Measurements from ENCODE around the gene DNAAF8.

The DNAAF8 gene

DNA sequence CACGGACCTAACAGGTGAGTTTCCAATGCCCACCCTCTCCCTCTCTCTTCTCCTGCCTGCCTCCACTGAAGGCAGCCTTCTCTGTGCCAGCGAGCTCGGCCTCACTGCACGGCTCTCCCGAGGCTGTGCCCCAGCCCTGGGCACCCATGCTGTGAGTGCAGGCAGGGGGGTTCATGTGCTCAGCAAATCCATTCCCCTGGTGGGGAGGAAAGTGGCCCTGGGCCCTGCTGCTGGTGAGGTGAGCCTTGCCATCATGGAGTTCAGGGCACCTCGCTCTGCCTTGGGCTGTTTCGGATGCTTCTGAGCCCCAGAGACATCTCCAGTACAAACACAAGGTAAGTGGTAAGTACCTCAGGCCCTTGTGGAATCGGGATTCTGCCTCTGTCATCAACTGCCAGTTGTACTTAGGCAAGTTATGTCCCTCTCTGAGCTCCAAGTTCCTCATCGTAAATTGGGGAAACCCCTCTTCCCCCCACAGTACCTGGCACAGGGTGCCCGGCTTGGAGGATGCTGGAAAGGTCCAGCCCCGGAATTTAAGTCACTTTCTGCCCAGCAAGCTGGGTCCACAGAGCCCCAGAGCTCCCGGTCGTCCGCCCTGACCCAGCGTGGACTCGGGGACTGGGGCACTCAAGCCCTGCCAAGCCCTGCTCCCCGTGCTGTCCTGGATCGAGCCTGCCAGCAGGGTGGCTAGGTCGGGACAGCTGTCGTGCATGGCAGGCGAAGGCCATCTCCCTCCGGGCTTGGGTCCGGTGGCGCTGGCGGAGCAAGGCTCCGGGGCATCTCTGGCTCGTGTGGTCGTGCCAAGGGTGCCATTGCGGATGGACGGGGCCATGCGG lies 41.7 kb upstream of the DNAAF8 start:
- TF ChIP-seq TAF1 (IDR thresholded peaks at IDR 0.05; ENCODE audit: borderline replicate concordance, insufficient read depth, low read length) (no peak), SIN3A (IDR thresholded peaks at IDR 0.05; ENCODE audit: borderline replicate concordance, insufficient read depth, low read length) (no peak), FOXP2 (optimal IDR thresholded peaks at IDR 0.05; ENCODE audit: borderline replicate concordance, extremely low read depth, extremely low read length, insufficient read depth) (no peak), POLR2AphosphoS5 (IDR thresholded peaks at IDR 0.05; ENCODE audit: low read depth, low read length) (no peak; the same call in 1 of the 2 replicates)
- TF ChIP-seq, protein P1, sequence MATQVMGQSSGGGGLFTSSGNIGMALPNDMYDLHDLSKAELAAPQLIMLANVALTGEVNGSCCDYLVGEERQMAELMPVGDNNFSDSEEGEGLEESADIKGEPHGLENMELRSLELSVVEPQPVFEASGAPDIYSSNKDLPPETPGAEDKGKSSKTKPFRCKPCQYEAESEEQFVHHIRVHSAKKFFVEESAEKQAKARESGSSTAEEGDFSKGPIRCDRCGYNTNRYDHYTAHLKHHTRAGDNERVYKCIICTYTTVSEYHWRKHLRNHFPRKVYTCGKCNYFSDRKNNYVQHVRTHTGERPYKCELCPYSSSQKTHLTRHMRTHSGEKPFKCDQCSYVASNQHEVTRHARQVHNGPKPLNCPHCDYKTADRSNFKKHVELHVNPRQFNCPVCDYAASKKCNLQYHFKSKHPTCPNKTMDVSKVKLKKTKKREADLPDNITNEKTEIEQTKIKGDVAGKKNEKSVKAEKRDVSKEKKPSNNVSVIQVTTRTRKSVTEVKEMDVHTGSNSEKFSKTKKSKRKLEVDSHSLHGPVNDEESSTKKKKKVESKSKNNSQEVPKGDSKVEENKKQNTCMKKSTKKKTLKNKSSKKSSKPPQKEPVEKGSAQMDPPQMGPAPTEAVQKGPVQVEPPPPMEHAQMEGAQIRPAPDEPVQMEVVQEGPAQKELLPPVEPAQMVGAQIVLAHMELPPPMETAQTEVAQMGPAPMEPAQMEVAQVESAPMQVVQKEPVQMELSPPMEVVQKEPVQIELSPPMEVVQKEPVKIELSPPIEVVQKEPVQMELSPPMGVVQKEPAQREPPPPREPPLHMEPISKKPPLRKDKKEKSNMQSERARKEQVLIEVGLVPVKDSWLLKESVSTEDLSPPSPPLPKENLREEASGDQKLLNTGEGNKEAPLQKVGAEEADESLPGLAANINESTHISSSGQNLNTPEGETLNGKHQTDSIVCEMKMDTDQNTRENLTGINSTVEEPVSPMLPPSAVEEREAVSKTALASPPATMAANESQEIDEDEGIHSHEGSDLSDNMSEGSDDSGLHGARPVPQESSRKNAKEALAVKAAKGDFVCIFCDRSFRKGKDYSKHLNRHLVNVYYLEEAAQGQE (IDR thresholded peaks at IDR 0.05; ENCODE audit: insufficient read depth in 1 of 2, low read depth in 2 of 2, low read length in 2 of 2), result no peak

DNA sequence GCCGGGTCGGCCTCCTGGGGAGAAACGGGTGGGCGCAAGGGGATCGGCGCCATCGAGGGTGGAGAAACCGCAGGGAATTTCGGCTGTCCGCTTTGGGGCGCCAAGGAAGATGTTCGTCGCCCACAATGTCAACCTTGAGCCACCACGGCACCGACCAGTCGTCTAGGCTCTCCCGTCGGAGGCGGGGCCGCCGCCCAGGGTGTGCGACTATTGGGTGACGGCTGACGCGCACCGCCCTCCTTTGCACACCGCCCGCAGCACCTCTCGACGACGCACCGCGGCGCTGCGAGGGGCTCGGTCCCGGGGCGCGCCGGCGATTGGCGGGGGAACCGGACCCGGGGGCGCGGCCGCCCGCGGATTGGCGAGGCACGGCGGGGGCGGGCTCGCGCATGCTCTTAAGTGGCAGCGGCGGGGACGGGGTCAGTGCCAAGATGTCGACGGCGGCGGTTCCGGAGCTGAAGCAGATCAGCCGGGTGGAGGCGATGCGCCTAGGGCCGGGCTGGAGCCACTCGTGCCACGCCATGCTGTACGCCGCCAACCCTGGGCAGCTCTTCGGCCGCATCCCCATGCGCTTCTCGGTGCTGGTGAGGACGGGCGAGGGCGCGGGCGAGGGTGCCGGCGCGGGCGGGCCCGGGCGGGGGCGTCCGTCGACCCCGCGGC lies 40.9 kb upstream of the DNAAF8 start, which contains the start of gene NUDT16L1:
Gene NUDT16L1, plus strand, starts transcription at position 267 of the 660 bp plus-strand sequence. Its CDS starts 165 bp downstream, at position 432.
- TF ChIP-seq TAF1 (IDR thresholded peaks at IDR 0.05; ENCODE audit: borderline replicate concordance, insufficient read depth, low read length), result no peak
- peak; percentile 40; the same call in 1 of the 2 replicates for TF ChIP-seq POLR2AphosphoS5 (IDR thresholded peaks at IDR 0.05; ENCODE audit: low read depth, low read length)

DNA sequence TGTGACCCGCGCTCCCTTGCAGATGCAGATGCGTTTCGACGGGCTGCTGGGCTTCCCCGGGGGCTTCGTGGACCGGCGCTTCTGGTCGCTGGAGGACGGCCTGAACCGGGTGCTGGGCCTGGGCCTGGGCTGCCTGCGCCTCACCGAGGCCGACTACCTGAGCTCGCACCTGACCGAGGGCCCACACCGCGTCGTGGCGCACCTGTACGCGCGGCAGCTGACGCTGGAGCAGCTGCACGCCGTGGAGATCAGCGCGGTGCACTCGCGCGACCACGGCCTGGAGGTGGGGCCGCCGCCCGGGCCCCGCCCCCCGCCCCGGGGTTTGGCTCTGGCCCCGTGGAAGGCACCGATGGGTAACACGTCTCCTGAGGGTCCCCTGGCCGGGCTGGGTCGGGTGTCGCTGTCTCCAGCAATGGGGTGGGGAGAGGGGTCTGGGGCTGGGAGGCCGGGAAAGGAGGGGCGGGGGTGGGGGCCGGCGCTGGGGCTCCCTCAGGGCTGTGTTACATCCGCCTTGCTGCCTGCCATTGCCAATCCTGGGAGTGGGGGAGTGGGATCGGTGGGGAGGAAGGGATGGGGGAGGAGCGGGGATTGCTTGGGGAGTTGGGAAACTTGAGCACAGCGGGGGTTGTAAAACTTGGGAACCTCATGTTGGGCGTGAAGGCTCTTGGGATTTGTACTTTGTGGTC lies 40.2 kb upstream of the DNAAF8 start:
- TF ChIP-seq SIN3A (IDR thresholded peaks at IDR 0.05; ENCODE audit: borderline replicate concordance, insufficient read depth, low read length) (no peak), FOXP2 (optimal IDR thresholded peaks at IDR 0.05; ENCODE audit: borderline replicate concordance, extremely low read depth, extremely low read length, insufficient read depth) (no peak), TAF1 (IDR thresholded peaks at IDR 0.05; ENCODE audit: borderline replicate concordance, insufficient read depth, low read length) (no peak), POLR2AphosphoS5 (IDR thresholded peaks at IDR 0.05; ENCODE audit: low read depth, low read length) (no peak)
- TF ChIP-seq, protein P1 (IDR thresholded peaks at IDR 0.05; ENCODE audit: insufficient read depth in 1 of 2, low read depth in 2 of 2, low read length in 2 of 2), result no peak

DNA sequence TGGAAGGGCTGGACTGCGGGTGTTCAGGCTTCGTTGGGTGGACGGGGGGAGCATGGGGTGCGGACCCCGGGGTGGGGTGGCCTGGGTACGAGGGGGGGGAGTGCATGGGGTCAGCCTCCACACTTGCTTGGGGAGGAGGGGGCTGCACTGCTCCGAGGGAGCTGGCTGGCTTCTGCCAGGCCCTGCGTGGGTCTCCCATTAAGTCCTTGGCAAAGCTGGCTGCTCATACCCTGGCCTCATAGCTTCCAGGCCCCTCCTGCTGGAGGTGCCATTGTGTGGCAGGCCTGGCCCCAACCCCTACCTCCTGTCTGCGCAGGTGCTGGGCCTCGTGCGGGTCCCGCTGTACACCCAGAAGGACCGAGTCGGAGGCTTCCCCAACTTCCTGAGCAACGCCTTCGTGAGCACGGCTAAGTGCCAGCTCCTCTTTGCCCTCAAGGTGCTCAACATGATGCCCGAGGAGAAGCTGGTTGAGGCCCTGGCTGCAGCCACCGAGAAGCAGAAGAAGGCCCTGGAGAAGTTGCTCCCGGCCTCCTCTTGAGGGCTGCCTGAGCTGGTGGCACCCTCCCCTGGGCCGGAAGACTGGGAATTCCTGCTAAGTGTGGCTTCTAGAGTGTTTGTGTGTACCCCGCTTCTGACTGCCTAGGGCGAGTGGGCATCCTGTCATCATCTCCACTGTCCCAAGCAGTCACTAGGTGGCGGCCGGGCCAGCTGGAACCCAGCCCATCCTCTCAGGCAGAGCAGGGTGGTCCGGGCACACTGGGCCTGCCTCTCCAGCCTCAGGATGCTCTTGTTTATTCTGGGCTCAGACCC lies 39.5 kb upstream of the DNAAF8 start:
- TF ChIP-seq TAF1 (IDR thresholded peaks at IDR 0.05; ENCODE audit: borderline replicate concordance, insufficient read depth, low read length), result no peak
- TF ChIP-seq POLR2AphosphoS5 (IDR thresholded peaks at IDR 0.05; ENCODE audit: low read depth, low read length), result 0 out of 2 replicates have a peak, but pooled peaks have one; percentile 31

DNA sequence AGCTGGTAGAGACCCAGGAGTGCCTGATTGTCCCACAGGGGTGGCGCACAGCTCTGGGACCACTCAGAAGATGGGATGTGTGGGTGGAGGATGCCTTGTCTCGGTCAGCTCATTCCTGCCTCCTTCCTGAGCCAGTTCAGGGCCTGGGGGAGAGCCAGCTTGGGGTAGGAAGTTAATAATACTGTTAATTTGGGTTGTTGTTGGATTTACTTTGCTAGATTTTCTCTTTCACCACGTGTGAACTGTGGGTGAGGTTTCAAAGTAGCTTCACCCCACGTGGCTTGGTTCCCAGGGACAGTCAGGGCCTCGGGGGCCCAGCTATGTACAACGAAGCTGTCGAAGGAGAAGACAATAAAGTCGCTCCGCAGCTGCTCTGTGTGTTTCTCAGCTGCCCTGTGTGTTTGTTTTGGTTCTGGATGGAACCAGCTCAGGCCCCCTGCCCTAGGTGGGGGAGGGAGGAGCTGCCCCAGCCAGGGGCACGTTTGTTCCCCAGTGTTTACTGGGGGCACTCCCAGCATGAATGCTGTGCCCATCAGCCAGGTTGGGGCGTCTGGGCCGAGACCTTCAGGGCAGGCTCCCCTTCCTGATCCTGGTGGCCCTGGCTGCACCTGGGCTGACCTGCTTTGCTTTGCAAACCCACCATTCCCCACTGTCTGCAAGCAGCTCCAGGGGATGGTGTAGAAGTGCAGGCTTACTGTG lies 38.7 kb upstream of the DNAAF8 start:
- TF ChIP-seq POLR2AphosphoS5 (IDR thresholded peaks at IDR 0.05; ENCODE audit: low read depth, low read length) (no peak; the same call in 1 of the 2 replicates), SIN3A (IDR thresholded peaks at IDR 0.05; ENCODE audit: borderline replicate concordance, insufficient read depth, low read length) (no peak), TAF1 (IDR thresholded peaks at IDR 0.05; ENCODE audit: borderline replicate concordance, insufficient read depth, low read length) (no peak)
- TF ChIP-seq, protein P1 (IDR thresholded peaks at IDR 0.05; ENCODE audit: insufficient read depth in 1 of 2, low read depth in 2 of 2, low read length in 2 of 2), result no peak
